Natural killer cell (primary cell): ENCODE results near the gene HOXC6. TPM values are rescaled to one million over a fixed set of nuclear protein-coding genes. Genes with fewer than 3 reads are reported as not detected.

Experiments used
- ATAC-seq, 3 donors: fragments of 150-1000 bp in 2 of 3; fragments of 200-7000 bp in 1 of 3; cut with Tn5 transposase; 1 replicate in 1 of 3; 2 replicates in 2 of 3; pipeline ENCODE4 v1.10.0; 2021; ENCODE audit warnings: mild to moderate bottlenecking in 2 of 3, moderate library complexity in 2 of 3
- DNase-seq, 2 donors: peaks; one replicate each; pipeline versions ENCODE4 v3.0.0 to v3.0.0-alpha.2; 2013 to 2021; ENCODE audit warnings: mixed read lengths in 1 of 2
- H3K27ac ChIP-seq: one replicate; pipeline ENCODE4 v1.5.1; 2013; ENCODE audit warnings: mild to moderate bottlenecking, low read length
- H3K27me3 ChIP-seq: one replicate; pipeline ENCODE4 v1.6.1; 2013; ENCODE audit warnings: low read length; ENCODE audit not compliant: control insufficient read depth, insufficient read depth
- H3K36me3 ChIP-seq: one replicate; pipeline ENCODE4 v1.6.1; 2013; ENCODE audit warnings: low read length; ENCODE audit not compliant: control insufficient read depth, insufficient read depth
- H3K4me1 ChIP-seq: one replicate; pipeline ENCODE4 v1.6.1; 2013; ENCODE audit warnings: low read length; ENCODE audit not compliant: control insufficient read depth, insufficient read depth
- H3K4me3 ChIP-seq: one replicate; pipeline ENCODE4 v1.5.1; 2013; ENCODE audit warnings: low read length
- H3K9me3 ChIP-seq: one replicate; pipeline ENCODE4 v1.6.1; 2013; ENCODE audit warnings: low read length; ENCODE audit not compliant: control insufficient read depth, insufficient read depth
- H3K27ac Mint-ChIP-seq, 2 donors: one replicate each; pipeline ENCODE4 v1.8.0; 2022; ENCODE audit warnings: mild to moderate bottlenecking in 2 of 2, mixed read lengths in 2 of 2, moderate library complexity in 1 of 2
- H3K27me3 Mint-ChIP-seq, 2 donors: one replicate each; pipeline ENCODE4 v1.8.0; 2022; ENCODE audit warnings: low read depth in 2 of 2, mixed read lengths in 2 of 2
- H3K36me3 Mint-ChIP-seq: one replicate; pipeline ENCODE4 v1.8.0; 2022; ENCODE audit warnings: mixed read lengths
- H3K4me1 Mint-ChIP-seq, 2 donors: one replicate each; pipeline ENCODE4 v1.8.0; 2022; ENCODE audit warnings: mixed read lengths in 2 of 2
- H3K4me3 Mint-ChIP-seq: one replicate; pipeline ENCODE4 v1.8.0; 2022; ENCODE audit warnings: mild to moderate bottlenecking, moderate library complexity, mixed read lengths
- H3K9me3 Mint-ChIP-seq, 2 donors: one replicate each; pipeline ENCODE4 v1.8.0; 2022; ENCODE audit warnings: mixed read lengths in 2 of 2
- WGBS: methylation state at CpG from one replicate; pipeline ENCODE4 v1.1.7; 2013; ENCODE audit warnings: missing lambda C conversion rate; ENCODE audit not compliant: insufficient coverage; 5-methylcytosine and 5-hydroxymethylcytosine counted together
- intact Hi-C: fragments of 100-400 bp; cut with micrococcal nuclease; formaldehyde crosslinking; loops from one replicate; pipeline ENCODE4 v1.14.2; 2022
- total RNA-seq, 4 donors: library from RNA; stranded (reverse); fragments of 120-200 nt in 1 of 4; gene quantifications; one replicate each; pipeline versions ENCODE4 v1.2.3 to v1.2.4, GENCODE V29; 2013 to 2022
- TF ChIP-seq, protein P1 (sequence below): fragments of 200-600 bp; IDR thresholded peaks from one replicate; pipeline ENCODE4 v1.8.0; 2022; ENCODE audit warnings: antibody characterized with exemption

The HOXC6 gene
- total RNA-seq, 3 donors from 2014 or later (not counting 1 experiment from before 2014, with no cell fraction given): not detected

DNA sequence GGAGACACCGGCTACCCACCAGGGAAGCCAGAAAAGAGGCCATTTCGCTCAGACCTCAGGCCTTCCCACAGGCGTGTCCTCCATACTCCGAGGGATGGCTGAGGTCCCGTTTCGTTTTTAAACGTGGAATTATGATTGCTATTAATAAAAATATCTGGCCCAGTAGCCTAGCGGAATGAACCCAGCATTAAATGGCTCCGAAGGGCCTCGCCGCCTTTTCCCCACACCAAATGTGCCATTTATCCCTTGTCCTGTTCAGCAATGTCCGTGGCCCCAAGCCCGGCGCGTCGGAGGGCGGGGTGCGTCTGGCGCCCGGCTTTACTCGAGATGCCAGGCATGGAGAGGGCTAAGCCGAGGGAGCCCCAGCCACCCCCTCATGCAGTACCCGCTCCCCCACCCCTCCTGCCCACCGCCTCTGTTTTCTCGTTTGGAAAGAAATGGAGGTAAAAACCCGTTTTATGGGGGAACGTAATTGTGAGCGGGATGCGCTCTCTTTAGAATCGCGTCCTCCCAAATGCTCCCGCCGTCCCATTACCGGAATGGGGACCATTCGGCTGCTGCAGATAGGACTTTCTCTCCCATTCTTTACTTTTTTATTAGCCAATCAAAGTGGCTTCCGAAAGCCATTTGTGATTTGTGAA is 13.7 kb upstream of the HOXC6 start:
- H3K9me3 ChIP-seq: no peaks in the 10 kb centered on the region
- Mint-ChIP-seq H3K27me3 (peaks cover 55 to 64% of the 10 kb centered on the region in 2 donors), H3K27ac (no peak overlapping the region), H3K36me3 (no peaks in the 10 kb centered on the region), H3K4me3 (peak overlapping the region; percentile 13), H3K9me3 (no peaks in the 10 kb centered on the region), H3K4me1 (peaks cover 18 to 47% of the 10 kb centered on the region in 2 donors)
- H3K4me3 ChIP-seq: no peak overlapping the region
- no peaks in the 10 kb centered on the region for H3K36me3 ChIP-seq
- 5% methylated on average over 27 of the region's 36 CpGs for WGBS
- DNase-seq (no peak), ATAC-seq (no peak)
- H3K27me3 ChIP-seq: peaks cover 75% of the 10 kb centered on the region
- peaks cover 34% of the 10 kb centered on the region for H3K4me1 ChIP-seq
- H3K27ac ChIP-seq: no peak overlapping the region
- TF ChIP-seq, protein P1, sequence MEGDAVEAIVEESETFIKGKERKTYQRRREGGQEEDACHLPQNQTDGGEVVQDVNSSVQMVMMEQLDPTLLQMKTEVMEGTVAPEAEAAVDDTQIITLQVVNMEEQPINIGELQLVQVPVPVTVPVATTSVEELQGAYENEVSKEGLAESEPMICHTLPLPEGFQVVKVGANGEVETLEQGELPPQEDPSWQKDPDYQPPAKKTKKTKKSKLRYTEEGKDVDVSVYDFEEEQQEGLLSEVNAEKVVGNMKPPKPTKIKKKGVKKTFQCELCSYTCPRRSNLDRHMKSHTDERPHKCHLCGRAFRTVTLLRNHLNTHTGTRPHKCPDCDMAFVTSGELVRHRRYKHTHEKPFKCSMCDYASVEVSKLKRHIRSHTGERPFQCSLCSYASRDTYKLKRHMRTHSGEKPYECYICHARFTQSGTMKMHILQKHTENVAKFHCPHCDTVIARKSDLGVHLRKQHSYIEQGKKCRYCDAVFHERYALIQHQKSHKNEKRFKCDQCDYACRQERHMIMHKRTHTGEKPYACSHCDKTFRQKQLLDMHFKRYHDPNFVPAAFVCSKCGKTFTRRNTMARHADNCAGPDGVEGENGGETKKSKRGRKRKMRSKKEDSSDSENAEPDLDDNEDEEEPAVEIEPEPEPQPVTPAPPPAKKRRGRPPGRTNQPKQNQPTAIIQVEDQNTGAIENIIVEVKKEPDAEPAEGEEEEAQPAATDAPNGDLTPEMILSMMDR: no peak
- intact Hi-C loops: loop anchor here (5.0 to 10.0 kb wide), 2 partner anchors 37 to 270 kb away; partner anchors contain the start of genes CBX5 and HNRNPA1

DNA sequence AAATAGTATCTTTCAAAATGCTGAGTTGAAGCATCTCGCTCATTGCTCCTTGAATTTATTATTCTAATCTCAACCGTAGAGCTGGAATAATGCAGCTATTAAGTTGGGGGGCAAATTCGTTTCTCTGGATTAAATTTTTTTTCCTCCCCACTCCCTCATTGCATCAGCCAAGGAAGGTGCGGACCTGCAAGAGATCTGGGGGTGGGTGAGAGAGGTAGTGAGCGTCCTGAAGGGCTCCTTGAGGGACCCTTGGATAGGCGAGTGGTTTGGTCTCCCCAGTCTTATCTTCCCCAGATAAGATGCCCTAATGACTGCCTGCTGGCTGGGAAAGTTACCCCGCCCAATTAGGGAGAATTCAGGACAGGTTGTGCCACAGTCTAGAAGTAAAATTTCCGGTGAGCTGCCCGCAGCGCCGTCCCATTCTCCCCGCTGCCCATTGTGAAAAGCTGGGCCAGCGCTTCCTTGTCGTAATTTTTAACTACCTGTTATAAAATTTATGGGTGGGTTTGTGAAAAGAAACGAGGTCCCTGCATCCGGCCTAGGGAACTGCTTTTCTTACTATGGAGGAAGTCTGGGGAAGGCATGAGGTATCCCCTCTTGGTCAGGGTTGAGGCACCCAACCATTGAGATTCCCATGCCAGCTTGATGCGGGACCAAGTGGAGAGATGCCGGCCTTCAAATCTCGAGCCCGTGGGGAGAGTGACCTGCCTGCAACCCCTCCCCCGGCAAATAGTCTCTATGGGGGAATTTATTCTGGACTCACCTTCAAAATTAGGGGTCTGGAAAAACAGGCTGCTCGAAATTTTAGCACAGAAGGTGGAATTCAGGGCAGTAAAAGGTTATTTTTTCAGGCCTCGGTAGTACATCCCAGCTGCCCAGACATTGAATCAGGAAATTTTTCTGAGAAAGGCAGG is 13.0 kb upstream of the HOXC6 start:
- no peaks in the 10 kb centered on the region for H3K9me3 Mint-ChIP-seq
- H3K27me3 Mint-ChIP-seq: peaks cover 47 to 60% of the 10 kb centered on the region in 2 donors
- Histone ChIP-seq H3K36me3 (no peaks in the 10 kb centered on the region), H3K27me3 (peaks cover 68% of the 10 kb centered on the region), H3K9me3 (no peaks in the 10 kb centered on the region), H3K4me1 (peaks cover 33% of the 10 kb centered on the region), H3K4me3 (no peak overlapping the region), H3K27ac (no peak overlapping the region)
- H3K4me3 Mint-ChIP-seq: peak overlapping the region; percentile 13
- no peaks in the 10 kb centered on the region for H3K36me3 Mint-ChIP-seq
- DNase-seq (no peak), ATAC-seq (no peak)
- H3K27ac Mint-ChIP-seq: no peak overlapping the region
- WGBS: 8% methylated on average over 19 of the region's 23 CpGs
- TF ChIP-seq, protein P1: no peak
- H3K4me1 Mint-ChIP-seq: peaks cover 23 to 46% of the 10 kb centered on the region in 2 donors
- intact Hi-C loops: loop anchor here (10.0 kb wide), 1 partner anchor 270 kb away; the partner anchor contains the start of genes CBX5 and HNRNPA1

DNA sequence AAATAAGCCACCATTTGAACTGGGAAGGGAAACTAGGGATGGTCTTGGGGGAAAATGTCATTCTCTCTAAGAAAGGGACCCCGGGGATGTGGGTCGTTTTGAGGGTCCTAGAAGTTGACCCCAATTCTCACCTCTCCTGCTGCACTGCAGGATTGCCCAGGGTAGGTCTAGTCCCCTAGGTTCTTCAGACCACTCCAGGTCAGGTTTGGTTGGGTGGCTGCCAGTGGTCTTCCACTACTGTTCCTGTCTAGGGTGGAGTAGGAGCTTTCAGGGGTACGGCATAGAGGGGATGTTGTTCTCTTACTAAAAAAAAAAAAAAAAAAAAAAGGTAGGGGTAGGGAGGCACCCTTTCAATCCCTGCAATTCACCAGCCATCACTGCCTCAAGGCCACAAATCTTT is 12.2 kb upstream of the HOXC6 start:
- Mint-ChIP-seq H3K4me1 (peaks cover 20 to 44% of the 10 kb centered on the region in 2 donors), H3K27ac (no peak overlapping the region), H3K4me3 (peak overlapping the region; percentile 40), H3K9me3 (no peaks in the 10 kb centered on the region), H3K27me3 (peaks cover 45 to 55% of the 10 kb centered on the region in 2 donors), H3K36me3 (no peaks in the 10 kb centered on the region)
- ATAC-seq: no peak
- Histone ChIP-seq H3K4me3 (no peak overlapping the region), H3K36me3 (no peaks in the 10 kb centered on the region), H3K9me3 (no peaks in the 10 kb centered on the region), H3K4me1 (peaks cover 33% of the 10 kb centered on the region), H3K27ac (no peak overlapping the region), H3K27me3 (peaks cover 61% of the 10 kb centered on the region)
- intact Hi-C loops: loop anchor here (2.0 to 10.0 kb wide), 2 partner anchors 17 to 269 kb away; partner anchors contain the start of genes CBX5, HNRNPA1 and HOXC5
- TF ChIP-seq, protein P1: no peak
- 17% methylated on average over 2 of the region's 3 CpGs for WGBS
- DNase-seq: no peak
